Activated naive CD4-positive, alpha-beta T cell treated with anti-CD3 and anti-CD28 coated beads, Interleukin-2, amount 50 U/mL, for 24 hours (primary cell): ENCODE measurements around the gene FCHSD2.
A peak's percentile ranks its signal among the peaks of the same experiment; 100 is the strongest.
"Not testable (repeated sequence)": the region's sequence is repeated elsewhere in the genome, so short reads cannot be mapped to it uniquely, and the experiment has no call there.

Source experiments
- H3K27ac Mint-ChIP-seq: one replicate; pipeline ENCODE4 v1.8.0; 2021; ENCODE audit warnings: mild to moderate bottlenecking, mixed read lengths
- H3K27me3 Mint-ChIP-seq: one replicate; pipeline ENCODE4 v1.8.0; 2021; ENCODE audit warnings: mixed read lengths
- H3K36me3 Mint-ChIP-seq: one replicate; pipeline ENCODE4 v1.8.0; 2021; ENCODE audit warnings: mixed read lengths
- H3K4me1 Mint-ChIP-seq: one replicate; pipeline ENCODE4 v1.8.0; 2021; ENCODE audit warnings: mixed read lengths
- H3K4me3 Mint-ChIP-seq: one replicate; pipeline ENCODE4 v1.8.0; 2021; ENCODE audit warnings: mild to moderate bottlenecking, mixed read lengths
- H3K9me3 Mint-ChIP-seq: one replicate; pipeline ENCODE4 v1.8.0; 2021; ENCODE audit warnings: mixed read lengths

Gene FCHSD2

GRCh38 chr11:72871119-72871518 lies 271.0 kb downstream of the FCHSD2 start:
- Mint-ChIP-seq H3K4me3 (no peak overlapping the region), H3K9me3 (no peaks in the 10 kb centered on the region), H3K36me3 (peaks cover 17% of the 10 kb centered on the region), H3K27me3 (no peaks in the 10 kb centered on the region), H3K27ac (no peak overlapping the region), H3K4me1 (peaks cover 29% of the 10 kb centered on the region)

GRCh38 chr11:72869831-72870230 lies 272.3 kb downstream of the FCHSD2 start:
- peaks cover 33% of the 10 kb centered on the region for H3K4me1 Mint-ChIP-seq
- H3K4me3 Mint-ChIP-seq, result no peak overlapping the region
- H3K27ac Mint-ChIP-seq, result no peak overlapping the region
- H3K9me3 Mint-ChIP-seq, result no peaks in the 10 kb centered on the region
- no peaks in the 10 kb centered on the region for H3K27me3 Mint-ChIP-seq
- H3K36me3 Mint-ChIP-seq, result peaks cover 17% of the 10 kb centered on the region

GRCh38 chr11:72867970-72868369 lies 274.1 kb downstream of the FCHSD2 start:
- no peak overlapping the region for H3K4me3 Mint-ChIP-seq
- H3K27me3 Mint-ChIP-seq, result no peaks in the 10 kb centered on the region
- H3K27ac Mint-ChIP-seq, result no peak overlapping the region
- peaks cover 33% of the 10 kb centered on the region for H3K4me1 Mint-ChIP-seq
- H3K36me3 Mint-ChIP-seq, result peaks cover 17% of the 10 kb centered on the region
- H3K9me3 Mint-ChIP-seq, result no peaks in the 10 kb centered on the region

- peaks cover 13% of the 10 kb centered on the region for H3K36me3 Mint-ChIP-seq
- peaks cover 14% of the 10 kb centered on the region for H3K4me1 Mint-ChIP-seq
- no peaks in the 10 kb centered on the region for H3K9me3 Mint-ChIP-seq
- no peak overlapping the region for H3K27ac Mint-ChIP-seq
- H3K27me3 Mint-ChIP-seq, result no peaks in the 10 kb centered on the region
- no peak overlapping the region for H3K4me3 Mint-ChIP-seq
These were observed 277.1 kb downstream of the FCHSD2 start for GRCh38 chr11:72864702-72865655.

- no peak overlapping the region for H3K4me3 Mint-ChIP-seq
- no peaks in the 10 kb centered on the region for H3K27me3 Mint-ChIP-seq
- H3K27ac Mint-ChIP-seq, result no peak overlapping the region
- H3K9me3 Mint-ChIP-seq, result no peaks in the 10 kb centered on the region
- peaks cover 4% of the 10 kb centered on the region for H3K4me1 Mint-ChIP-seq
- peaks cover 12% of the 10 kb centered on the region for H3K36me3 Mint-ChIP-seq
These were observed 278.2 kb downstream of the FCHSD2 start for GRCh38 chr11:72863916-72864315.

- Mint-ChIP-seq H3K36me3 (peaks cover 14% of the 10 kb centered on the region), H3K9me3 (no peaks in the 10 kb centered on the region), H3K27ac (no peak overlapping the region), H3K4me3 (no peak overlapping the region), H3K4me1 (peaks cover 4% of the 10 kb centered on the region), H3K27me3 (no peaks in the 10 kb centered on the region)
These were observed 279.0 kb downstream of the FCHSD2 start for GRCh38 chr11:72863091-72863490.

GRCh38 chr11:72860592-72860991 lies 281.5 kb downstream of the FCHSD2 start:
- H3K27ac Mint-ChIP-seq, result no peak overlapping the region
- no peaks in the 10 kb centered on the region for H3K27me3 Mint-ChIP-seq
- no peaks in the 10 kb centered on the region for H3K4me1 Mint-ChIP-seq
- H3K4me3 Mint-ChIP-seq, result no peak overlapping the region
- peaks cover 5% of the 10 kb centered on the region for H3K36me3 Mint-ChIP-seq
- no peaks in the 10 kb centered on the region for H3K9me3 Mint-ChIP-seq

- no peak overlapping the region for H3K27ac Mint-ChIP-seq
- H3K9me3 Mint-ChIP-seq, result no peaks in the 10 kb centered on the region
- no peak overlapping the region for H3K4me3 Mint-ChIP-seq
- H3K27me3 Mint-ChIP-seq, result no peaks in the 10 kb centered on the region
- H3K4me1 Mint-ChIP-seq, result no peaks in the 10 kb centered on the region
- peaks cover 5% of the 10 kb centered on the region for H3K36me3 Mint-ChIP-seq
These were observed 282.1 kb downstream of the FCHSD2 start for GRCh38 chr11:72860010-72860409.

GRCh38 chr11:72859126-72859525 lies 283.0 kb downstream of the FCHSD2 start:
- H3K27ac Mint-ChIP-seq, result no peak overlapping the region
- no peak overlapping the region for H3K4me3 Mint-ChIP-seq
- H3K27me3 Mint-ChIP-seq, result no peaks in the 10 kb centered on the region
- H3K9me3 Mint-ChIP-seq, result no peaks in the 10 kb centered on the region
- H3K36me3 Mint-ChIP-seq, result peaks cover 5% of the 10 kb centered on the region
- H3K4me1 Mint-ChIP-seq, result no peaks in the 10 kb centered on the region

- not testable (repeated sequence) for H3K27ac Mint-ChIP-seq, H3K27me3 Mint-ChIP-seq, H3K9me3 Mint-ChIP-seq, H3K4me1 Mint-ChIP-seq, H3K4me3 Mint-ChIP-seq, H3K36me3 Mint-ChIP-seq
These were observed 283.9 kb downstream of the FCHSD2 start for GRCh38 chr11:72858267-72858666.

GRCh38 chr11:72856551-72857345 lies 285.4 kb downstream of the FCHSD2 start:
- Mint-ChIP-seq H3K27me3 (no peaks in the 10 kb centered on the region), H3K4me1 (peaks cover 5% of the 10 kb centered on the region), H3K27ac (no peak overlapping the region), H3K9me3 (no peaks in the 10 kb centered on the region), H3K4me3 (no peak overlapping the region), H3K36me3 (peaks cover 5% of the 10 kb centered on the region)

GRCh38 chr11:72856065-72856464 lies 286.1 kb downstream of the FCHSD2 start:
- Mint-ChIP-seq H3K27me3 (no peaks in the 10 kb centered on the region), H3K27ac (peak overlapping the region; percentile 23), H3K9me3 (no peaks in the 10 kb centered on the region), H3K4me1 (peaks cover 7% of the 10 kb centered on the region), H3K4me3 (no peak overlapping the region), H3K36me3 (peaks cover 5% of the 10 kb centered on the region)

GRCh38 chr11:72851726-72852125 lies 290.4 kb downstream of the FCHSD2 start:
- Mint-ChIP-seq H3K4me1 (peaks cover 18% of the 10 kb centered on the region), H3K4me3 (no peak overlapping the region), H3K9me3 (no peaks in the 10 kb centered on the region), H3K27ac (no peak overlapping the region), H3K27me3 (no peaks in the 10 kb centered on the region), H3K36me3 (no peaks in the 10 kb centered on the region)

GRCh38 chr11:72850832-72851231 lies 291.3 kb downstream of the FCHSD2 start:
- H3K4me3 Mint-ChIP-seq, result no peak overlapping the region
- H3K4me1 Mint-ChIP-seq, result peaks cover 18% of the 10 kb centered on the region
- no peaks in the 10 kb centered on the region for H3K36me3 Mint-ChIP-seq
- H3K27ac Mint-ChIP-seq, result no peak overlapping the region
- no peaks in the 10 kb centered on the region for H3K9me3 Mint-ChIP-seq
- no peaks in the 10 kb centered on the region for H3K27me3 Mint-ChIP-seq

GRCh38 chr11:72848846-72849466 lies 293.2 kb downstream of the FCHSD2 start:
- no peak overlapping the region for H3K27ac Mint-ChIP-seq
- H3K27me3 Mint-ChIP-seq, result no peaks in the 10 kb centered on the region
- no peaks in the 10 kb centered on the region for H3K36me3 Mint-ChIP-seq
- no peak overlapping the region for H3K4me3 Mint-ChIP-seq
- peaks cover 18% of the 10 kb centered on the region for H3K4me1 Mint-ChIP-seq
- no peaks in the 10 kb centered on the region for H3K9me3 Mint-ChIP-seq

GRCh38 chr11:72844356-72844755 lies 297.8 kb downstream of the FCHSD2 start:
- Mint-ChIP-seq H3K4me3 (no peak overlapping the region), H3K4me1 (peaks cover 8% of the 10 kb centered on the region), H3K27ac (no peak overlapping the region), H3K9me3 (no peaks in the 10 kb centered on the region), H3K36me3 (no peaks in the 10 kb centered on the region), H3K27me3 (no peaks in the 10 kb centered on the region)
